CD4-positive, alpha-beta T cell treated with Interleukin-17A for 1 hour (primary cell): Measurements from ENCODE around the gene FCGBP.
"Not testable (repeated sequence)": the region's sequence is repeated elsewhere in the genome, so short reads cannot be mapped to it uniquely, and the experiment has no call there.

Experiments used
- DNase-seq: peaks from one replicate; pipeline ENCODE4 v3.0.0-alpha.2; 2020

Gene FCGBP

DNA sequence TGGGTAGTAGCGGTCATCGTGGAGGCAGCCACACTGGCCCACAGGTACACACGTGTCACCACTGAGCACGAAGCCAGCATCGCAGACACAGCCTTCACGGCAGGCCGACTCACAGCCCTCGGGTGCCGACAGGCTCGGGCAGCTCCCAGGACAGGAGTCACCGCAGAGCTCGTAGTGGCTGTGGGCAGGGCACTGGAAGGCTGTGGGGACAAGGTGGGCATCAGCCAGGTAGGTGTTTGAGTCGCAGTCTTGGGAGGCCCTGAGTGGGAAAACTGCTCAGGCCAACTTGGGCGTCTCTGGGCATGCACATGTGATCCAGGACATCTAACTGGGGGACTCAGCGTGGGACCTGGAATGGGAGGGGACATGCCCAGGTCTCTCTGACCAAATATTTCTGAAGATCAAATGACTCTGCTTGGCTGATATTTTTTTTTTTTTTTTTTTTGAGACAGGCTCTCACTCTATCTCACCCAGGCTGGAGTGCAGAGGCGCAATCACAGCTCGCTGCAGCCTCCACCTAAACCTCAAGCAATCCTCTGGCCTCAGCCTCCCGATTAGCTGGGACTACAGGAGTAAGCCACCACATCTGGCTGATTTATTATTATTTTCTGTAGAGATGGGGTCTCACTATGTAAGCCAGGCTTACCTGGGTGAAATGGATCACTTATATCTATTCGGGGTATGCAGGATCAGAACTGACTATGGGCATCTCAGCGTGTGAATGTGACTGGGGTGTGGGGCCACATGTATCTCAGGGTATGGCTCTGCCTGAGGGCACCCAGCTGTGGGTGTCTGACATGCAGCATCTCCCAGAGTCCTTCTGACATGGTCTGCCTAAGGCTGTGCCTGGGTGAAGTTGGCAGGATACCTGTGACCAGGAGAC lies 44.3 kb downstream of the FCGBP start:
- DNase-seq, result not testable (repeated sequence)

DNA sequence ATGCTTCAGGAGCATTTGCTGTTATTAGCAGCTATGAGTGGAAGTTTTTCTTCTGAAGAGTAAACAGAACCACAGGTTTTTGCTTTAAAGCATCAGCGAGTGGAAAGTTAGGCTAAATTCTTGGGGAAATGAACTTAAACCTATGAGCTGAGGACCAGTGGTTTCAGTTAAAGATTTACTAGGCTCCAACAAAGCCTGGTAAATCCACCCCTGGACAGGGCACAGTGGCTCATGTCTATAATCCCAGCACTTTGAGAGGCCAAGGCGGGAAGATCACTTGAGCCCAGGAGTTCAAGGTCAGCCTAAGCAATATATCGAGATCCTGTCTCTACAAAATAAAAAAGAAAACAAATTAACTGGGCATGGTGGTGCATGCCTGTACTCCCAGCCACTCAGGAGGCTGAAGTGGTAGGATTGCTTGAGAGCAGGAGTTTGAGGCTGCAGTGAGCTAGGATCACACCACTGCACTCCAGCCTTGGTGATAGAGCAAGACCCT lies 46.9 kb downstream of the FCGBP start:
- DNase-seq, result not testable (repeated sequence)

DNA sequence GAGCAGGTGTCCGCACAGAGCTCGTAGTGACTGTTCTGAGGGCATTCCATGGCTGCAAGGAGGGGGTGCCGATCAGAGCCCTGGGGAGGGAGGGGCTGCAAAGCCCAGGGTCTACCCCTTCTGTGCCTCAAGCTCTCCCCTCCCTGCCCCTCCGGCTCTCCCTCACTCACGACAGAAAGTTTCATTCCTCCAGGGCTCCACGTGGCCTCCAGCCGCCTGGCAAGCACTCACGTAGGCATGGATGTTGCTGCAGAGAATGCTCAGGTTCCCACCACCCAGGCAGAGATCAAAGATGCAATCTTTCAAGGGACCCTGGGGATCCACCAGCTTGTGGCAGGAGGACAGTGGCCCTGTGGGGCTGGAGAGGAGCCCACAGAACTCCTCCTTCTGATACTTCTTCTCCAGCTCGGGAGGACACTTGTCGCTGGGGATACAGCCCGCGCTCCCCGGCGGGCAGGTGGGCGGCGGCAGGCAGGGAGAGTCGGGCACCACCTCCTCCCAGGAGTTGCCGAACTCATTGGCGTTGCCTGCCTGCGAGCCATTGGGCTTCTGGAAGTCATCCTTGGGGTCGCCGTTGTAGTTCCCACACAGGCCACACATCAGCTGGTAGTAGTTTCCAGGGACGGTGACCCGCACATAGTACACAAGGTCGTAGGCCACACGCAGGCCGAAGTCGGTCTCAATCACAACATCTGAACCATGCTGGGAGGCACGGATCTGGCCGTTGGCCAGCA lies 48.4 kb downstream of the FCGBP start:
- not testable (repeated sequence) for DNase-seq

DNA sequence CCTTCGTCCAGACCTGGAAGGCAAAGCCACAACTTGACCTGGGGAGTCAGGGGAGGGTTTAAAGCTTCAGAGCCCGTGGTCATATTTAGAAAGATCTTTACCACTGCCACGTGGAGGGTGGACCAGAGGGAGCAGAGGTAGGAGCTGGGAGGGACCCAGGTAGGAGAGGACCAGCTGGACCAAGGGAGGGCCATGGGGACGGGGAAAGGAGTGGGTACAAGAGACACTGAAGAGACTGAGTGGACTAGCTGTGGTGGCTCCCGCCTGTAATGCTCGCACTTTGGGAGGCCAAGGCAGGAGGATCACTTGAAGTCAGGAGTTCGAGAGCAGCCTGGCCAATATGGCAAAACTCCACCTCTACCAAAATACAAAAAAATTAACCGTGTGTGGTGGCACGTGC lies 49.7 kb downstream of the FCGBP start:
- not testable (repeated sequence) for DNase-seq
